GM18861 (cell line): ENCODE data around the gene PA2G4.
"Not testable (repeated sequence)": the region's sequence is repeated elsewhere in the genome, so short reads cannot be mapped to it uniquely, and the experiment has no call there.

Source experiments
- ATAC-seq: cut with Tn5 transposase; IDR thresholded peaks from one replicate; pipeline ENCODE4 v1.9.1; 2021; ENCODE audit not compliant: unreplicated experiment

The PA2G4 gene

DNA sequence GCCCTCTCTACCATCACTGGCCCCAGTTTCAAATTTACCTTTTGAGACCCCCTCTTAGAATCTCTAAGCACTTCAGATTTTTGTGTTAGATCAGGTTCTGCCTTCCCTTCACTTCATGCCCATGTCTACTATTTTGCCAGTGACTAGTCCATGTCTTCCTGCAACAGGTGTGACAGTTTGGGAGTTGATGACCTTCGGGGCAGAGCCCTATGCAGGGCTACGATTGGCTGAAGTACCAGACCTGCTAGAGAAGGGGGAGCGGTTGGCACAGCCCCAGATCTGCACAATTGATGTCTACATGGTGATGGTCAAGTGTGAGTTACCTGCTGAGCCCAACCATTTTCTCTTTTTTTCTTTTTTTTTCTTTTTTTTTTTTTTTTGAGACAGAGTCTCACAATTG is 5.8 kb upstream of the PA2G4 start:
- ATAC-seq = no peak

GRCh38 chr12:56099787-56100186 is 4.6 kb upstream of the PA2G4 start:
- no peak for ATAC-seq

- no peak for ATAC-seq
These were observed 3.3 kb upstream of the PA2G4 start for GRCh38 chr12:56101045-56101444.

GRCh38 chr12:56102683-56103065 is 1.7 kb upstream of the PA2G4 start:
- ATAC-seq = no peak

- no peak for ATAC-seq
These were observed 1.2 kb upstream of the PA2G4 start for GRCh38 chr12:56103066-56103711.

DNA sequence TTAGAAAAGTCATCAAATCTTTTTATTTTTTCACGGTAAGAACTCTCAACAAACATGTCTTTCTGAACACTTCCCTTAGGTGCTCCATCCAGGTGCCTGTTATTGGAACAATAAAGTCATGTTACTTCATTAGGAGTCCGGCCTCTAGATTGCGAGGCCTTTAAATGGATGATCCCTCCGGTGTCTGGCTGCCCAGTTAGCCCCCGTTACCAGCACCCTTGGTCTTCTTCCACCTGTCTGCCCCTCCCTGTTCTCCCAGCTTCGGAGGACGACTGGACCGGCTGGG is 593 bp upstream of the PA2G4 start:
- no peak for ATAC-seq

GRCh38 chr12:56104815-56105608 is 653 bp downstream of the PA2G4 start:
- no peak for ATAC-seq

- ATAC-seq = no peak
These were observed 1.2 kb downstream of the PA2G4 start for GRCh38 chr12:56105609-56105902.

DNA sequence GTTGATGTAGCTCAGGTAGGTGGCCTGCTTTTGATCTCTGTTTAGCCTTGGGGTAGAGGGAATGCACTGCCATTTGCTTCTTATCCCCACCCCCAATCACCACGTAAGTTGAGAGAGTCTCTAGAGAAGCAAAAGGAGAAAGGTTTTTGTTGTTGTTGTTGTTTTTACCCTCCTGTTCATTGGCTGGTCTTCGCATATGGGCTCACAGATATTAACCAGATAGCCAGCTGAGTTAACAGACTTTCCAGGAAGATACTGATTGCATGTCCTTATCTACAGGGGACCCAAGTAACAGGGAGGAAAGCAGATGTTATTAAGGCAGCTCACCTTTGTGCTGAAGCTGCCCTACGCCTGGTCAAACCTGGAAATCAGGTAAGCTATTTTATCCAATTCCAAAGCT is 2.9 kb downstream of the PA2G4 start:
- ATAC-seq = no peak

GRCh38 chr12:56110571-56110970 is 6.2 kb downstream of the PA2G4 start:
- ATAC-seq = no peak

DNA sequence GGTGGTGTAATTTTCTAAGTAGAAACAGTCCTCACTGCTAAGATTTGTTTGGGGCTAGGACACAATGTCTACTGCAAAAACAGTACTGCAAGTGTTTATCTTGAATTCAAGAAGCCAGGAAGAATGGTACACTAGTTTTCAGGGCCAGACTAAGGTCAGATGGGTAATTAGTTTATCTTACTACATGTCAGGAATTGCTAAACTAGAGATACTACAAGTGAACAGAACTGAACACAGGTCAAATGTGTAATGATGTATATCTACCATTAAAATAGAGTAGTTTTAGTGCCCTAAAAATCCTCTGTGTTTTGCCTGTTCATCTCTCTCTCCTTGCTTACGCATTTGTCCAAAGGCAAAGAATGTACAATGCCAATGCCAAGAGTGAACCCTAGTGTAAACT is 9.7 kb downstream of the PA2G4 start:
- ATAC-seq = no peak

DNA sequence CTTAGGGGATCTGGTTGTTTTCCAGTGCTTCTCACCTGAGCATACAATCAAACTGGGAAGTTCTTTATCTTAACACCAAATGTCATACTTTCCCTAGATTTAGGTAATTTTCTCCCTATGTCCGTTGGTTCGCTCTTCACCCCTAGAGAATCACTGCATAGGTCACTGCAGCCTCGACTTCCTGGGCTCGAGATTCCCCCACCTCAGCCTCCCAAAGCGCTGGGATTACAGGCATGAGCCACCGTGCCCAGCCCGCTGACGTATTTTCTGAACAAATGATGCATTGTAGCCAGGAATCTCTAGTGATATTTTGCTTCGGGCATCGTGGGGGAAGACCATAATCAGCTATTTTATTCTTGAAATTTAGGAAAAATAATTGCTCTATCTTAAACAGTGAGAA is 11.0 kb downstream of the PA2G4 start:
- ATAC-seq = no peak

GRCh38 chr12:56116267-56117081 is 12.1 kb downstream of the PA2G4 start, which contains the start of gene RPL41:
Gene RPL41, plus strand, starts transcription at chr12:56116633.
- ATAC-seq = peak; percentile 34

GRCh38 chr12:56117082-56117706 is 12.8 kb downstream of the PA2G4 start:
- ATAC-seq = not testable (repeated sequence)

DNA sequence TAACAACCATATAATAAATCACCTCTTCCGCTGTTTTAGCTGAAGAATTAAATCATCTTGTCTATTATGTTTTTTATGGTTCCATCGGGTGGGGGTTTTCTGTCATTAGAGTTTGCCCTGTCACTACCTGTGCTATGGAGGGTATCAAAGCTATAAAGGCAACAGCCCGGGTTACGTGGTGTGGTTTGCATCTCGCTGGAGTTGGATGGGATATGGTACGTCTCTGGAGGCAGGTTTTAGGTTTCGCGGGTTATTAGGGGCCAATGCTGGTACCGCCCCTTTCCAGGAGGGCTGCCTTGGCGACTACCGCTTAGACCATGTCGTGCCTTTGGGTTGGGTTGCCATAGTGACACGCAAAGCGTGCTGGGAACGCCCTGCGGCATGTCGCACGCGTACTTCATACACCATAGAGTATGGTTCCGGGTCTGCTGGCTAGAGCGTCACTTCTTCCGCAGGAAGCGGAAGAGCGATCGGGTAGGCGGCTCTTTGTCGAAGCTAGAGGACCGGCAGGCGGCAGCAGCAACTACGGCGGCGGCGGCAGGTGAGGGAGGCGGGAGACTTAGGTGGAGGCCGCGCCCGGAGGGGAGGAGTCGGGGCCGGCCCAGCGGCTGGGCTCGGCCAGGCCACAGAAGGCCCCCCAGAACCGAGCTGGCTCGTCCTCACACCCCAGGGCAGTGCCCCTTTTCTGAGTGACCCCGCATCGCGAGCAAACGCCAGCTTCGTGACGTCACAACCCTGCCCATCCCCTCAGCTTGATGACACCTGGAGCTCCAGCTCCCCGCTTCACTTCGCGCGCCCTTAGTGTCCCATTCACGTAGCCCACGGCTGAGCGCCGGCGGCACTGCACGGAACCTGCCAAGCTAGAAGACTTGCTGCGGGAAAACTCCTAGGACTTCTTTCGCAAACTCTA is 13.7 kb downstream of the PA2G4 start, which contains the start of gene ZC3H10:
TSS of gene ZC3H10 (plus strand) at position 489 of the 910 bp plus-strand sequence. CDS start 2,297 bp downstream, outside the sequence.
- ATAC-seq = peak; percentile 86

DNA sequence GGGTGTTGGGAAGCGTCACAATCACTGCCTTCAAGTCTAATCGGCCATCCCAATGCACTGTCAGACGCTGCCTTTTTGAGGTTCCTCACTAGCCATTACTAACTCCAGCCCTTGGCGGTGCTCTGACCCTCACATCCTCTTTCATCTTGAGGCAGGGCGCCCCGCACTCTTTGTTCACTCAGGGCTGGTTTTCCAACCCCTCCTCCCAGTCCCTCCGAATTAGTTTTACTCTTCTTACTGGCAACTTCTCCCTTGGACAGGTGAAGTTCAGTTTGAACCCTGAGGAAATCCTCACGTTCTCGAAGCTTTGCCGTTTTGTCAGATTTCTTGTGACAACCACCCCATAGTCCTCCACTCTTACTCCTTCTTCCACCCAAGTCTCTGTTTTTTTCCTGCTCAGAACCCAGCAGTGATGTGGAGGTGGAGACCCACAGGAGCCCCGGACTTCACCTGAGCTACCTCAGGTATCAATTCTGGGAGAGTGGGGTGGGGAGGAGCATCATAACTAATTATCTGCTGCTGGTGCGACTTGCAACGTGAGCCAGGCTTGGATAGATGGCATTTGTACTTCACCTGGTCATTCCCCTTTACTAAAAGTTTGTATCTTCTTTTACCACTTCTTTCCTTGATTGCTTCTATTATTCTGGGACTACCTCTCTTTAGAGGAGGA is 14.5 kb downstream of the PA2G4 start:
- no peak for ATAC-seq

DNA sequence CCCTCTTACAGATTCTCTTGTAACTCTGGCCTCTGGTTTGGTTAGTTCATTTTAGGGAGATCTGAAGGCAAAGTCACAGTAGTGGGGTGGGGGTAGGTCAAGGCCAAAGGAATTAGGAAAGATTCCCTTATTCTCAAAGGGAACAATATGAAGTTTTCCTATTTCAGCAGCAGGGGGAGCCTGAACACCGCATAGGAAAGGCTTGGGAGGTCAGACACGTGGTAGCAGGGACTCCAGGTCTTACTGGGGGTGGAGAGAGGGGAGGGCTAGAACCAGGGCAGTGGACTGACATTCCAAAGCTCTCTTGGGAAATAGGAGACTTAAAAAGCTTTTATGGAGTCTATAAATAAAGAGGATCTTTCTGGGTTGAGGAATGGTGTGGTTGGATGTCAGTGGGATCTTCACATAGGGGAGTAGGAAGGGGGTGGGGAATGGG is 15.0 kb downstream of the PA2G4 start:
- ATAC-seq = no peak

GRCh38 chr12:56120158-56120846 is 15.9 kb downstream of the PA2G4 start:
- ATAC-seq = no peak

- no peak for ATAC-seq
These were observed 17.0 kb downstream of the PA2G4 start for GRCh38 chr12:56121204-56121870.
